GM21619 (cell line): ENCODE results near the gene TINAGL1.

Experiments
- ATAC-seq: cut with Tn5 transposase; IDR thresholded peaks from one replicate; pipeline ENCODE4 v1.9.1; 2021; ENCODE audit not compliant: unreplicated experiment

TINAGL1 gene

GRCh38 chr1:31576201-31576669 lies at the start of gene TINAGL1:
Gene TINAGL1 (plus strand): TSS chr1:31576515. CDS start chr1:31577149, 634 bp downstream.
- no peak for ATAC-seq

- no peak for ATAC-seq
These were observed 46.2 kb upstream of the TINAGL1 start for GRCh38 chr1:31529999-31530684.

- no peak for ATAC-seq
These were observed 44.9 kb upstream of the TINAGL1 start for GRCh38 chr1:31531177-31531999.

- no peak for ATAC-seq
These were observed 44.1 kb upstream of the TINAGL1 start for GRCh38 chr1:31532173-31532572.

GRCh38 chr1:31535561-31535960 lies 40.8 kb upstream of the TINAGL1 start:
- ATAC-seq = no peak

GRCh38 chr1:31539329-31539728 lies 37.0 kb upstream of the TINAGL1 start:
- ATAC-seq = no peak

GRCh38 chr1:31541194-31541593 lies 35.1 kb upstream of the TINAGL1 start:
- ATAC-seq = no peak

- no peak for ATAC-seq
These were observed 30.3 kb upstream of the TINAGL1 start for GRCh38 chr1:31545927-31546540.

GRCh38 chr1:31548534-31548906 lies 27.8 kb upstream of the TINAGL1 start:
- ATAC-seq = no peak

GRCh38 chr1:31548907-31549808 lies 27.2 kb upstream of the TINAGL1 start:
- ATAC-seq = peak; percentile 44

GRCh38 chr1:31549809-31550620 lies 26.3 kb upstream of the TINAGL1 start:
- peak; percentile 55 for ATAC-seq

GRCh38 chr1:31551208-31551607 lies 25.1 kb upstream of the TINAGL1 start:
- no peak for ATAC-seq

GRCh38 chr1:31552489-31552888 lies 23.8 kb upstream of the TINAGL1 start:
- ATAC-seq = no peak

- no peak for ATAC-seq
These were observed 19.8 kb upstream of the TINAGL1 start for GRCh38 chr1:31556481-31557006.

GRCh38 chr1:31559715-31560114 lies 16.6 kb upstream of the TINAGL1 start:
- no peak for ATAC-seq

- ATAC-seq = no peak
These were observed 15.9 kb upstream of the TINAGL1 start for GRCh38 chr1:31560394-31560793.

- ATAC-seq = no peak
These were observed 13.5 kb upstream of the TINAGL1 start for GRCh38 chr1:31562707-31563360.

- ATAC-seq = no peak
These were observed 11.7 kb upstream of the TINAGL1 start for GRCh38 chr1:31564606-31564989.

- ATAC-seq = no peak
These were observed 8.3 kb upstream of the TINAGL1 start for GRCh38 chr1:31567956-31568570.
